LNCaP clone FGC (cell line): ENCODE results near the gene CASQ2.

Source experiments
- DNase-seq: peaks from one replicate; pipeline ENCODE4 v3.0.0-alpha.2; 2011; ENCODE audit warnings: low read depth
- H3K4me3 ChIP-seq: 2 replicates; pipeline ENCODE4 v1.5.1; 2011; ENCODE audit warnings: mild to moderate bottlenecking, low read depth, low read length, control low read depth
- CTCF ChIP-seq: IDR thresholded peaks from 2 replicates; pipeline ENCODE4 v1.5.1; 2012; ENCODE audit warnings: mild to moderate bottlenecking; ENCODE audit not compliant: control insufficient read depth, insufficient read depth; ENCODE audit errors: extremely low read depth

CASQ2 gene

GRCh38 chr1:115796036-115796435 lies 27.5 kb upstream of the CASQ2 start:
- no peak for TF ChIP-seq CTCF
- H3K4me3 ChIP-seq = no peak overlapping the region
- DNase-seq = no peak

- TF ChIP-seq CTCF = no peak
- no peak overlapping the region for H3K4me3 ChIP-seq
- no peak for DNase-seq
Observed at GRCh38 chr1:115794976-115795639, 26.6 kb upstream of the CASQ2 start.

- no peak for DNase-seq
- TF ChIP-seq CTCF = no peak
- H3K4me3 ChIP-seq = no peak overlapping the region
Observed at GRCh38 chr1:115793162-115793561, 24.6 kb upstream of the CASQ2 start.

GRCh38 chr1:115791816-115792215 lies 23.3 kb upstream of the CASQ2 start:
- H3K4me3 ChIP-seq = no peak overlapping the region
- DNase-seq = no peak
- TF ChIP-seq CTCF = no peak

DNA sequence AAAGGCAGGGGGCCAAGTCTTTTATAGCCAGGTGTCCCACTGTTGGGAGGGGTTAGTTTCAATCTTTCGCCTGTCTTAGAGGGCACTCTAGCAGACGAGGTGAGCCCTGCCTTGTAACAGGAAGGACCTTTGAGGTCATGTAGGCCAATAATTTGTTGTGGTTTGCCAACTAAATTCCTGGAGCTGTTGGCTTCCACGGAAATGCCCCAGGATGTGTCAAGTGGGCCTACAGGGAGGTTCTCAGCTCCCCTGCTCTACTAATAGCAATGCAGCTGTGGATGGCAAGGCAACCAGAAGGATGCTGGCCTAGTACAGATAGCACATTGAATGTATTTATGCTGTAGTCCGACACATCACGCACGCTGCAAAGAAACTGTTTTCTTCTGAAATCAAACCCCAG lies 22.3 kb upstream of the CASQ2 start:
- no peak for DNase-seq
- no peak for TF ChIP-seq CTCF
- H3K4me3 ChIP-seq = no peak overlapping the region

- no peak overlapping the region for H3K4me3 ChIP-seq
Observed at GRCh38 chr1:115790356-115790755, 21.8 kb upstream of the CASQ2 start.

More at GRCh38 chr1:115790356-115790755, 21.8 kb upstream of the CASQ2 start:
- no peak for TF ChIP-seq CTCF
- DNase-seq = no peak
